Liver (tissue), 3 donors: Measurements from ENCODE around the gene ZNF366.

Source experiments
- CTCF ChIP-seq: fragments of 150-350 bp; IDR thresholded peaks from 2 replicates; pipeline ENCODE4 v1.5.1; 2017; ENCODE audit warnings: improper control_type of control experiment, low read depth, low read length; ENCODE audit not compliant: missing input control
- GABPA ChIP-seq, 2 donors: IDR thresholded peaks in 1 of 2; conservative IDR thresholded peaks in 1 of 2; 2 replicates each; pipeline ENCODE4 v1.6.1; 2016; ENCODE audit warnings: antibody characterized with exemption in 2 of 2, mild to moderate bottlenecking in 1 of 2, moderate library complexity in 1 of 2
- SP1 ChIP-seq: IDR thresholded peaks from 2 replicates; pipeline ENCODE4 v1.6.1; 2018; ENCODE audit warnings: antibody characterized with exemption, mild to moderate bottlenecking
- TF ChIP-seq, protein P1 (sequence below): IDR thresholded peaks from 2 replicates; pipeline ENCODE4 v1.6.1; 2016; ENCODE audit warnings: antibody characterized with exemption, mild to moderate bottlenecking
- TF ChIP-seq, protein P2 (sequence below): IDR thresholded peaks from 2 replicates; pipeline ENCODE4 v1.6.1; 2016; ENCODE audit warnings: antibody characterized with exemption
- donor health status: healthy.
- donor health status: healthy.

DNA sequence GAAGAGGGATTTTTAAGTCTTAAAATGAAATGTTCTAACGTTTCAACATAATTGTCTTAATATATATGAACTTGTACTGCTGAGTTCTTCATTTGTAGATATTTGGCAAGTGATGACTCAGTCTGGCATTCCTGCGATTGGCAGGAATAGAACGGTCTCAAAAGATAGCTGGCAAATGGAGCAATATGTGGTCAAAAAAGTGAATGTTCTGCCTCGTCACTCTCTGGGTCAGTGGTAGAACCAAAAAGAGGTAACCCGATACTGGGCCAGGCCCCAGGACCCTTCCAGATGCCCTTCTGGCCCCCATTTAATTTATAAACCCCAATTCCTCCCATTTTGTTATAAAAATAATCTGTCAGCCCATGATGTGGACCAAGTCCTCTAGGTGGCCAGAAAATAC, 39.2 kb downstream of the ZNF366 start:
- TF ChIP-seq, protein P1, sequence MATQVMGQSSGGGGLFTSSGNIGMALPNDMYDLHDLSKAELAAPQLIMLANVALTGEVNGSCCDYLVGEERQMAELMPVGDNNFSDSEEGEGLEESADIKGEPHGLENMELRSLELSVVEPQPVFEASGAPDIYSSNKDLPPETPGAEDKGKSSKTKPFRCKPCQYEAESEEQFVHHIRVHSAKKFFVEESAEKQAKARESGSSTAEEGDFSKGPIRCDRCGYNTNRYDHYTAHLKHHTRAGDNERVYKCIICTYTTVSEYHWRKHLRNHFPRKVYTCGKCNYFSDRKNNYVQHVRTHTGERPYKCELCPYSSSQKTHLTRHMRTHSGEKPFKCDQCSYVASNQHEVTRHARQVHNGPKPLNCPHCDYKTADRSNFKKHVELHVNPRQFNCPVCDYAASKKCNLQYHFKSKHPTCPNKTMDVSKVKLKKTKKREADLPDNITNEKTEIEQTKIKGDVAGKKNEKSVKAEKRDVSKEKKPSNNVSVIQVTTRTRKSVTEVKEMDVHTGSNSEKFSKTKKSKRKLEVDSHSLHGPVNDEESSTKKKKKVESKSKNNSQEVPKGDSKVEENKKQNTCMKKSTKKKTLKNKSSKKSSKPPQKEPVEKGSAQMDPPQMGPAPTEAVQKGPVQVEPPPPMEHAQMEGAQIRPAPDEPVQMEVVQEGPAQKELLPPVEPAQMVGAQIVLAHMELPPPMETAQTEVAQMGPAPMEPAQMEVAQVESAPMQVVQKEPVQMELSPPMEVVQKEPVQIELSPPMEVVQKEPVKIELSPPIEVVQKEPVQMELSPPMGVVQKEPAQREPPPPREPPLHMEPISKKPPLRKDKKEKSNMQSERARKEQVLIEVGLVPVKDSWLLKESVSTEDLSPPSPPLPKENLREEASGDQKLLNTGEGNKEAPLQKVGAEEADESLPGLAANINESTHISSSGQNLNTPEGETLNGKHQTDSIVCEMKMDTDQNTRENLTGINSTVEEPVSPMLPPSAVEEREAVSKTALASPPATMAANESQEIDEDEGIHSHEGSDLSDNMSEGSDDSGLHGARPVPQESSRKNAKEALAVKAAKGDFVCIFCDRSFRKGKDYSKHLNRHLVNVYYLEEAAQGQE, result no peak
- TF ChIP-seq CTCF (no peak), GABPA (IDR thresholded peaks at IDR 0.05 in 1 of 2, conservative IDR thresholded peaks at IDR 0.05 in 1 of 2) (no peak), SP1 (no peak)
- TF ChIP-seq, protein P2, sequence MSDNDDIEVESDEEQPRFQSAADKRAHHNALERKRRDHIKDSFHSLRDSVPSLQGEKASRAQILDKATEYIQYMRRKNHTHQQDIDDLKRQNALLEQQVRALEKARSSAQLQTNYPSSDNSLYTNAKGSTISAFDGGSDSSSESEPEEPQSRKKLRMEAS, result no peak
